ENCODE results near the gene TEDC2. TPM values are rescaled to one million over a fixed set of nuclear protein-coding genes. Genes with fewer than 3 reads are reported as not detected.

Gene TEDC2
- total RNA-seq, 1 experiment from 2014 or later: 45.4 TPM

- TF ChIP-seq CTCF (conservative IDR thresholded peaks at IDR 0.05): no peak
- Mint-ChIP-seq H3K9me3 (no peaks in the 10 kb centered on the region), H3K4me3 (no peak overlapping the region), H3K36me3 (ENCODE audit: insufficient read depth in 1 of 3, low read depth in 3 of 3) (no peaks in the 10 kb centered on the region; a peak in 1 of 7 replicates), H3K27me3 (ENCODE audit: low read depth) (peaks cover 19% of the 10 kb centered on the region), H3K4me1 (peaks cover 12 to 15% of the 10 kb centered on the region in 2 experiments), H3K27ac (no peak overlapping the region)
- H4K8ac ChIP-seq (replicated peaks; ENCODE audit: insufficient read length, low read depth, low read length): no peak overlapping the region
- no peaks in the 10 kb centered on the region; the same call in 1 of the 2 replicates for H3K27me3 ChIP-seq (ENCODE audit: insufficient read depth, low read length)
- H3K56ac ChIP-seq (ENCODE audit: insufficient read length, low read depth, low read length): no peak overlapping the region
- H3K9ac ChIP-seq (ENCODE audit: extremely low read depth, insufficient read length, low read length): no peak overlapping the region
- H3K18ac ChIP-seq (ENCODE audit: insufficient read length, low read depth, low read length): no peak overlapping the region
- peaks cover 8% of the 10 kb centered on the region for H3K23me2 ChIP-seq (ENCODE audit: insufficient read length, low read depth, low read length, poor library complexity, severe bottlenecking)
- H2BK5ac ChIP-seq (ENCODE audit: insufficient read length, low read length): no peak overlapping the region
- no peak overlapping the region for H2BK15ac ChIP-seq (ENCODE audit: low read depth, low read length)
- H4K91ac ChIP-seq (ENCODE audit: insufficient read length, low read depth, low read length): no peak overlapping the region
- no peaks in the 10 kb centered on the region for H4K20me1 ChIP-seq (ENCODE audit: control insufficient read depth, insufficient read depth, insufficient read length)
- no peak for DNase-seq
- no peak overlapping the region for H3K14ac ChIP-seq (ENCODE audit: insufficient read depth, low read length)
- H2AK5ac ChIP-seq (ENCODE audit: insufficient read length, low read length): no peak overlapping the region
- no CpG with 5 or more reads among the region's 25 CpGs for WGBS (ENCODE audit: extremely low coverage, insufficient read length, low lambda C conversion rate)
- H2BK12ac ChIP-seq (ENCODE audit: insufficient read length, low read depth, low read length): no peak overlapping the region
- no peak overlapping the region for H3T11ph ChIP-seq (ENCODE audit: low read length)
- no peak overlapping the region for H3K23ac ChIP-seq (ENCODE audit: insufficient read length, low read depth, low read length)
- no peaks in the 10 kb centered on the region for H3K79me1 ChIP-seq (ENCODE audit: insufficient read depth, low read depth, low read length, poor library complexity, severe bottlenecking)
- no peak overlapping the region for H2BK120ac ChIP-seq (ENCODE audit: low read depth, low read length, poor library complexity, severe bottlenecking)
- no peak overlapping the region for H2AFZ ChIP-seq (ENCODE audit: low read length)
- no peaks in the 10 kb centered on the region for H3K79me2 ChIP-seq (ENCODE audit: insufficient read depth, low read length)
- no peak overlapping the region for H2BK20ac ChIP-seq (ENCODE audit: low read depth, low read length, poor library complexity, severe bottlenecking)
- no peak overlapping the region for H3K4me2 ChIP-seq (ENCODE audit: insufficient read depth, insufficient read length, low read length)
- no peaks in the 10 kb centered on the region for H3K9me3 ChIP-seq (ENCODE audit: control insufficient read depth, low read depth, low read length)
- no peak overlapping the region for H3K27ac ChIP-seq (ENCODE audit: insufficient read length, low read depth, low read length)
- no peak overlapping the region for H3K4ac ChIP-seq (ENCODE audit: low read depth, low read length)
- H3K4me1 ChIP-seq (ENCODE audit: insufficient read depth, low read length): no peaks in the 10 kb centered on the region
- H4K5ac ChIP-seq (ENCODE audit: insufficient read length, low read depth, low read length): no peak overlapping the region
Observed at GRCh38 chr16:2424061-2425007, 35.6 kb upstream of the TEDC2 start.

All from H9 (cell line).